Thyroid gland (tissue), 4 donors: ENCODE measurements around the gene QARS1.

ENCODE experiments used
- CTCF ChIP-seq, 6 experiments: fragments of 200-600 bp in 3 of 6; fragments of 450-650 bp in 3 of 6; sonication (generic) in 3 of 6; IDR thresholded peaks; one replicate each; pipeline ENCODE4 v1.5.1; 2016 to 2019; ENCODE audit warnings: antibody characterized with exemption in 6 of 6, mild to moderate bottlenecking in 2 of 6, inconsistent platforms in 1 of 6, moderate library complexity in 1 of 6
- POLR2A ChIP-seq, 2 donors: fragments of 450-650 bp; IDR thresholded peaks; one replicate each; pipeline ENCODE4 v1.6.1; 2017; ENCODE audit warnings: antibody characterized with exemption in 2 of 2, mild to moderate bottlenecking in 2 of 2, moderate library complexity in 1 of 2

GRCh38 chr3:49124991-49125670 lies 20.6 kb upstream of the QARS1 start:
- no peak for TF ChIP-seq CTCF (IDR thresholded peaks at IDR 0.05)
- TF ChIP-seq POLR2A (IDR thresholded peaks at IDR 0.05) = no peak
